ENCODE results near the gene HECTD2. TPM values are rescaled to one million over a fixed set of nuclear protein-coding genes. Genes with fewer than 3 reads are reported as not detected.
A peak's percentile ranks its signal among the peaks of the same experiment; 100 is the strongest.
"Not testable (repeated sequence)": the region's sequence is repeated elsewhere in the genome, so short reads cannot be mapped to it uniquely, and the experiment has no call there.

HECTD2 gene
- total RNA-seq, result 22.1 and 23.2 TPM in 2 replicates
- long read RNA-seq, partial matches to known transcripts, result 10 of 21 reads
- long read RNA-seq, other reads (novel, unspliced or antisense), result 10 of 21 reads

GRCh38 chr10:91409869-91410637 is at the start of gene HECTD2:
Gene HECTD2, plus strand, starts transcription at chr10:91410344. Its CDS starts 95 bp downstream, at chr10:91410439.
- DNase-seq (ENCODE audit: low read depth, low spot score), result peak; percentile 71
- peaks cover 37% of the 10 kb centered on the region for H3K4me1 Mint-ChIP-seq
- H3K9me3 Mint-ChIP-seq, result no peaks in the 10 kb centered on the region
- H3K27me3 Mint-ChIP-seq (ENCODE audit: low read depth), result no peaks in the 10 kb centered on the region
- peak within 1 kb of the TSS; percentile 99 for H3K27ac Mint-ChIP-seq (ENCODE audit: unreplicated experiment)
- peak; percentile 55 for TF ChIP-seq CTCF (conservative IDR thresholded peaks at IDR 0.05)
- H3K4me3 Mint-ChIP-seq, result peak within 1 kb of the TSS; percentile 91
- H3K36me3 Mint-ChIP-seq (ENCODE audit: low read depth), result no peaks in the 10 kb centered on the region

- Mint-ChIP-seq H3K36me3 (ENCODE audit: low read depth) (peaks cover 2% of the 10 kb centered on the region), H3K9me3 (peaks cover 14% of the 10 kb centered on the region), H3K4me3 (no peak overlapping the region), H3K4me1 (peaks cover 9% of the 10 kb centered on the region), H3K27me3 (ENCODE audit: low read depth) (no peaks in the 10 kb centered on the region), H3K27ac (ENCODE audit: unreplicated experiment) (no peak overlapping the region)
- TF ChIP-seq CTCF (conservative IDR thresholded peaks at IDR 0.05), result no peak
- no peak for DNase-seq (ENCODE audit: low read depth, low spot score)
Observed at GRCh38 chr10:91360461-91360860, 49.7 kb upstream of the HECTD2 start.

GRCh38 chr10:91365519-91365918 is 44.6 kb upstream of the HECTD2 start:
- not testable (repeated sequence) for DNase-seq (ENCODE audit: low read depth, low spot score); H3K4me1 Mint-ChIP-seq; H3K36me3 Mint-ChIP-seq (ENCODE audit: low read depth); H3K27ac Mint-ChIP-seq (ENCODE audit: unreplicated experiment); H3K27me3 Mint-ChIP-seq (ENCODE audit: low read depth); H3K4me3 Mint-ChIP-seq
- H3K9me3 Mint-ChIP-seq, result peaks cover 14% of the 10 kb centered on the region

GRCh38 chr10:91366704-91367103 is 43.4 kb upstream of the HECTD2 start:
- H3K4me1 Mint-ChIP-seq, result no peaks in the 10 kb centered on the region
- peaks cover 11% of the 10 kb centered on the region for H3K9me3 Mint-ChIP-seq
- no peak overlapping the region for H3K4me3 Mint-ChIP-seq
- H3K36me3 Mint-ChIP-seq (ENCODE audit: low read depth), result peaks cover 6% of the 10 kb centered on the region
- no peaks in the 10 kb centered on the region for H3K27me3 Mint-ChIP-seq (ENCODE audit: low read depth)
- H3K27ac Mint-ChIP-seq (ENCODE audit: unreplicated experiment), result no peak overlapping the region
- DNase-seq (ENCODE audit: low read depth, low spot score), result no peak
- TF ChIP-seq CTCF (conservative IDR thresholded peaks at IDR 0.05), result no peak

- Mint-ChIP-seq H3K27ac (ENCODE audit: unreplicated experiment) (no peak overlapping the region), H3K27me3 (ENCODE audit: low read depth) (no peaks in the 10 kb centered on the region), H3K4me3 (no peak overlapping the region), H3K4me1 (no peaks in the 10 kb centered on the region), H3K36me3 (ENCODE audit: low read depth) (peaks cover 6% of the 10 kb centered on the region), H3K9me3 (peaks cover 10% of the 10 kb centered on the region)
- no peak for TF ChIP-seq CTCF (conservative IDR thresholded peaks at IDR 0.05)
- DNase-seq (ENCODE audit: low read depth, low spot score), result no peak
Observed at GRCh38 chr10:91367127-91367531, 43.0 kb upstream of the HECTD2 start.

- TF ChIP-seq CTCF (conservative IDR thresholded peaks at IDR 0.05), result no peak
- no peak for DNase-seq (ENCODE audit: low read depth, low spot score)
- peaks cover 10% of the 10 kb centered on the region for H3K9me3 Mint-ChIP-seq
- H3K36me3 Mint-ChIP-seq (ENCODE audit: low read depth), result peaks cover 6% of the 10 kb centered on the region
- no peaks in the 10 kb centered on the region for H3K27me3 Mint-ChIP-seq (ENCODE audit: low read depth)
- no peak overlapping the region for H3K4me3 Mint-ChIP-seq
- no peak overlapping the region for H3K27ac Mint-ChIP-seq (ENCODE audit: unreplicated experiment)
- H3K4me1 Mint-ChIP-seq, result no peaks in the 10 kb centered on the region
Observed at GRCh38 chr10:91367558-91367957, 42.6 kb upstream of the HECTD2 start.
